Thyroid gland (tissue), 4 donors: ENCODE data around the gene ERP44. TPM values are rescaled to one million over a fixed set of nuclear protein-coding genes. Genes with fewer than 3 reads are reported as not detected.

ENCODE experiments used
- DNase-seq, 2 donors: peaks; one replicate each; pipeline ENCODE4 v3.0.0-alpha.2; 2019
- H3K27ac ChIP-seq, 3 donors: fragments of 200-600 bp; sonication (generic); 1 replicate in 2 of 3; 2 replicates in 1 of 3; pipeline ENCODE4 v1.5.1; 2016 to 2019; ENCODE audit warnings: mild to moderate bottlenecking in 1 of 3, moderate library complexity in 1 of 3
- H3K27me3 ChIP-seq: fragments of 200-600 bp; sonication (generic); one replicate; pipeline ENCODE4 v1.5.1; 2019
- H3K36me3 ChIP-seq, 2 donors: fragments of 200-600 bp; sonication (generic); one replicate each; pipeline ENCODE4 v1.5.1; 2016 to 2019
- H3K4me1 ChIP-seq, 2 donors: fragments of 200-600 bp; sonication (generic); one replicate each; pipeline ENCODE4 v1.5.1; 2017 to 2019
- H3K4me3 ChIP-seq, 3 donors: fragments of 200-600 bp; sonication (generic); replicated peaks in 1 of 3; 1 replicate in 2 of 3; 2 replicates in 1 of 3; pipeline ENCODE4 v1.5.1; 2016; ENCODE audit warnings: mild to moderate bottlenecking in 1 of 3
- H3K9me3 ChIP-seq: fragments of 200-600 bp; sonication (generic); one replicate; pipeline ENCODE4 v1.5.1; 2017
- POLR2A ChIP-seq, 2 donors: fragments of 450-650 bp; IDR thresholded peaks; one replicate each; pipeline ENCODE4 v1.6.1; 2017; ENCODE audit warnings: antibody characterized with exemption in 2 of 2, mild to moderate bottlenecking in 2 of 2, moderate library complexity in 1 of 2
- WGBS, 2 donors: methylation state at CpG; one replicate each; pipeline ENCODE4 v1.1.5; 2017; 5-methylcytosine and 5-hydroxymethylcytosine counted together
- intact Hi-C: fragments of 100-400 bp; cut with DNase I; formaldehyde crosslinking; loops from one replicate; pipeline ENCODE4 v1.15.1; 2023
- total RNA-seq, 4 donors: library from RNA; depleted of rRNA; stranded (reverse); fragments of >200 nt; gene quantifications; one replicate each; pipeline ENCODE4 v1.2.3, GENCODE V29; 2016
- TF ChIP-seq, protein P1 (sequence below), 6 experiments: fragments of 200-600 bp in 3 of 6; fragments of 450-650 bp in 3 of 6; sonication (generic) in 3 of 6; IDR thresholded peaks; one replicate each; pipeline ENCODE4 v1.5.1; 2016 to 2019; ENCODE audit warnings: antibody characterized with exemption in 6 of 6, mild to moderate bottlenecking in 2 of 6, inconsistent platforms in 1 of 6, moderate library complexity in 1 of 6

The ERP44 gene
- total RNA-seq, 4 donors from 2014 or later: 23.7 to 36.2 (median 29.0) TPM

GRCh38 chr9:99971410-99971809 is 127.4 kb downstream of the ERP44 start:
- TF ChIP-seq, protein P1, sequence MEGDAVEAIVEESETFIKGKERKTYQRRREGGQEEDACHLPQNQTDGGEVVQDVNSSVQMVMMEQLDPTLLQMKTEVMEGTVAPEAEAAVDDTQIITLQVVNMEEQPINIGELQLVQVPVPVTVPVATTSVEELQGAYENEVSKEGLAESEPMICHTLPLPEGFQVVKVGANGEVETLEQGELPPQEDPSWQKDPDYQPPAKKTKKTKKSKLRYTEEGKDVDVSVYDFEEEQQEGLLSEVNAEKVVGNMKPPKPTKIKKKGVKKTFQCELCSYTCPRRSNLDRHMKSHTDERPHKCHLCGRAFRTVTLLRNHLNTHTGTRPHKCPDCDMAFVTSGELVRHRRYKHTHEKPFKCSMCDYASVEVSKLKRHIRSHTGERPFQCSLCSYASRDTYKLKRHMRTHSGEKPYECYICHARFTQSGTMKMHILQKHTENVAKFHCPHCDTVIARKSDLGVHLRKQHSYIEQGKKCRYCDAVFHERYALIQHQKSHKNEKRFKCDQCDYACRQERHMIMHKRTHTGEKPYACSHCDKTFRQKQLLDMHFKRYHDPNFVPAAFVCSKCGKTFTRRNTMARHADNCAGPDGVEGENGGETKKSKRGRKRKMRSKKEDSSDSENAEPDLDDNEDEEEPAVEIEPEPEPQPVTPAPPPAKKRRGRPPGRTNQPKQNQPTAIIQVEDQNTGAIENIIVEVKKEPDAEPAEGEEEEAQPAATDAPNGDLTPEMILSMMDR (IDR thresholded peaks at IDR 0.05): no peak
- no peak for TF ChIP-seq POLR2A (IDR thresholded peaks at IDR 0.05)
- no peaks in the 10 kb centered on the region for H3K9me3 ChIP-seq
- no peak for DNase-seq
- peaks cover 0 to 13% of the 10 kb centered on the region in 2 donors for H3K36me3 ChIP-seq
- no peaks in the 10 kb centered on the region for H3K4me1 ChIP-seq
- no peak overlapping the region for H3K4me3 ChIP-seq
- no peak overlapping the region for H3K27ac ChIP-seq
- intact Hi-C loops: no loop called here
- H3K27me3 ChIP-seq: no peaks in the 10 kb centered on the region

DNA sequence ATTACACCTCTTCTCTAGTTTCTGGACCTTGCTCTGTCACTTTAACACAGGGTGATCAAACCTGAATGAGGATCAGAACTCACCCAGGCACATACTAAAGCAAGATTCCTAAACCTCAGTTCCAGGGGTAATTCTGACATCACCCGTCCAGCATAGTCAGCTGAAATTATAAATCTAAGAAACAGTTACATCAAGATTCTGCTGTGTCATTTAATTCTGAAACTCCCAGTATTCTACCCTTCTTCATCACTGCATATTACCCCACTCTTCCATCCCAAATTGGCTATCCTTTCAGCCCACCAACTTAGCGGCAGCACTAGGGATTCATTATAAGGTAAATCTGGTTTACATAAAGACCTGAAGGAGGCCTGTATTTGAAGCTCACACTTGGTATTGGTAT is 128.3 kb downstream of the ERP44 start:
- Histone ChIP-seq H3K27me3 (no peaks in the 10 kb centered on the region), H3K4me1 (no peaks in the 10 kb centered on the region), H3K9me3 (no peaks in the 10 kb centered on the region), H3K4me3 (no peak overlapping the region), H3K27ac (no peak overlapping the region), H3K36me3 (peaks cover 0 to 13% of the 10 kb centered on the region in 2 donors)
- no peak for DNase-seq
- WGBS, 2 donors: 96 to 99% methylated on average over 2 of the region's 2 CpGs
- TF ChIP-seq, protein P1 (IDR thresholded peaks at IDR 0.05): no peak
- TF ChIP-seq POLR2A (IDR thresholded peaks at IDR 0.05): no peak
- intact Hi-C loops: no loop called here

- no peak for DNase-seq
- TF ChIP-seq, protein P1 (IDR thresholded peaks at IDR 0.05): no peak
- TF ChIP-seq POLR2A (IDR thresholded peaks at IDR 0.05): no peak
- peaks cover 0 to 13% of the 10 kb centered on the region in 2 donors for H3K36me3 ChIP-seq
- H3K27ac ChIP-seq: no peak overlapping the region
- H3K9me3 ChIP-seq: no peaks in the 10 kb centered on the region
- no peaks in the 10 kb centered on the region for H3K4me1 ChIP-seq
- no peaks in the 10 kb centered on the region for H3K27me3 ChIP-seq
- H3K4me3 ChIP-seq: no peak overlapping the region
- intact Hi-C loops: no loop called here
- 79 to 96% methylated on average over 2 of the region's 2 CpGs for WGBS, 2 donors
Measured at GRCh38 chr9:99967457-99967856, 131.3 kb downstream of the ERP44 start.

DNA sequence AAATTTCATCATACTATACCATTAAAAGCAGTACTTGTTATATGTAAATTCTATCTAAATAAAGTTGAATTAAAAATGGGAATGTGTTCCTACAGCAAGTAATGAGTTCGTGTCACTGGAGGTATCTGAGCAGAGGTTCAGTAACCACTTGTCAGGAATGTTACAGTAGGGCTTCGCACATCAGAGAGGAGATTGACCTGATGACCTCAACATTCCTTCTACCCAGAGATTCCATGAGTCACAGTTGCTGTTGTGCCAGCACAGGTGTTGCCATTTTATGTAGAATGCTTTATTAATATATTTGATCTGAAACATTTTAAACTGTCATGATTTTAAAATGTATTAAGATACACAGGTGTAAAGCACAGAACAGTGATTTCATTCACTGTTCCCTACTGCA is 132.1 kb downstream of the ERP44 start:
- Histone ChIP-seq H3K27ac (no peak overlapping the region), H3K4me1 (no peaks in the 10 kb centered on the region), H3K4me3 (no peak overlapping the region), H3K36me3 (peaks cover 0 to 13% of the 10 kb centered on the region in 2 donors), H3K27me3 (no peaks in the 10 kb centered on the region), H3K9me3 (no peaks in the 10 kb centered on the region)
- no peak for TF ChIP-seq POLR2A (IDR thresholded peaks at IDR 0.05)
- TF ChIP-seq, protein P1 (IDR thresholded peaks at IDR 0.05): no peak
- intact Hi-C loops: no loop called here
- WGBS, 2 donors: 73 to 94% methylated on average over 2 of the region's 2 CpGs
- DNase-seq: peak in 1 of 2 donors; percentile 8

DNA sequence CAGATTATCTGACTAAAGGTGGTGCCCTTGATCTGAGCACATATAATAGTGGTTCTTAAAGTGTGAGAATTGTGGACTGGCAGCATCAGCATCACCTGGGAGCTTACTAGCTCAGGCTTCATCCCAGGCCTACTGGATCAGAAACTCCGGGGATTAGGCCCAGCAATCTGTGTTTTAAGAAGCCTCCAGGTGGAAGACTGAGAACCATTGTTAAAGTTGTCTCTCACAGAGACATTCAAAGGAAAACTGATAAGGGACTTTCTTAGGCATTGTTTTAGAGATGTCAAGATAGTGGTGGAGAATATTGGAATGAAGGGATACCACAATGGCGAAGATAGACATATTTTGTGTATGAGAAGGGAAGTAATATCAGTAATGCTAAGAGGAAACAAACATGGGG is 132.8 kb downstream of the ERP44 start:
- H3K4me1 ChIP-seq: no peaks in the 10 kb centered on the region
- H3K36me3 ChIP-seq: peaks cover 0 to 13% of the 10 kb centered on the region in 2 donors
- intact Hi-C loops: no loop called here
- H3K27me3 ChIP-seq: no peaks in the 10 kb centered on the region
- DNase-seq: no peak
- no peak for TF ChIP-seq POLR2A (IDR thresholded peaks at IDR 0.05)
- TF ChIP-seq, protein P1 (IDR thresholded peaks at IDR 0.05): no peak
- H3K9me3 ChIP-seq: no peaks in the 10 kb centered on the region
- no peak overlapping the region for H3K4me3 ChIP-seq
- no peak overlapping the region for H3K27ac ChIP-seq
- WGBS, 2 donors: 72 to 94% methylated on average over 2 of the region's 2 CpGs
